NCI-H128 (cell line): ENCODE results near the gene C1orf198.

ENCODE experiments used
- DNase-seq: peaks from one replicate; lab custom pipeline; 2025; ENCODE audit not compliant: unreplicated experiment; lab: John Stamatoyannopoulos, UW

Gene C1orf198

GRCh38 chr1:230814949-230815692 is 53.2 kb downstream of the C1orf198 start:
- DNase-seq = no peak

GRCh38 chr1:230812568-230812967 is 55.8 kb downstream of the C1orf198 start:
- no peak for DNase-seq

- DNase-seq = no peak
Measured at GRCh38 chr1:230809256-230809990, 58.9 kb downstream of the C1orf198 start.

- no peak for DNase-seq
Measured at GRCh38 chr1:230808281-230808872, 59.9 kb downstream of the C1orf198 start.

GRCh38 chr1:230807561-230808280 is 60.6 kb downstream of the C1orf198 start:
- DNase-seq = no peak

GRCh38 chr1:230807029-230807428 is 61.3 kb downstream of the C1orf198 start:
- DNase-seq = no peak

- DNase-seq = no peak
Measured at GRCh38 chr1:230806552-230806951, 61.8 kb downstream of the C1orf198 start.

GRCh38 chr1:230804396-230804795 is 63.9 kb downstream of the C1orf198 start:
- DNase-seq = no peak

GRCh38 chr1:230800891-230801840 is 67.2 kb downstream of the C1orf198 start:
- no peak for DNase-seq

- no peak for DNase-seq
Measured at GRCh38 chr1:230798491-230798890, 69.8 kb downstream of the C1orf198 start.

- DNase-seq = peak; percentile 16
Measured at GRCh38 chr1:230797942-230798365, 70.4 kb downstream of the C1orf198 start.

GRCh38 chr1:230797376-230797920 is 70.9 kb downstream of the C1orf198 start:
- DNase-seq = no peak

GRCh38 chr1:230796626-230797025 is 71.7 kb downstream of the C1orf198 start:
- DNase-seq = no peak

- DNase-seq = no peak
Measured at GRCh38 chr1:230794871-230795605, 73.3 kb downstream of the C1orf198 start.

- DNase-seq = no peak
Measured at GRCh38 chr1:230794431-230794830, 73.9 kb downstream of the C1orf198 start.

- no peak for DNase-seq
Measured at GRCh38 chr1:230793463-230793745, 74.9 kb downstream of the C1orf198 start.

GRCh38 chr1:230792691-230793462 is 75.4 kb downstream of the C1orf198 start:
- DNase-seq = no peak

GRCh38 chr1:230791986-230792564 is 76.2 kb downstream of the C1orf198 start:
- DNase-seq = no peak
